ENCODE data around the gene CDKAL1. TPM values are rescaled to one million over a fixed set of nuclear protein-coding genes. Genes with fewer than 3 reads are reported as not detected.
A peak's percentile ranks its signal among the peaks of the same experiment; 100 is the strongest.

The CDKAL1 gene
- total and polyA plus RNA-seq, 10 of the 15 experiments (the other 5 are each of a cell fraction or from before 2014, with no cell fraction given) = 10.7 to 26.9 (median 17.3) TPM

DNA sequence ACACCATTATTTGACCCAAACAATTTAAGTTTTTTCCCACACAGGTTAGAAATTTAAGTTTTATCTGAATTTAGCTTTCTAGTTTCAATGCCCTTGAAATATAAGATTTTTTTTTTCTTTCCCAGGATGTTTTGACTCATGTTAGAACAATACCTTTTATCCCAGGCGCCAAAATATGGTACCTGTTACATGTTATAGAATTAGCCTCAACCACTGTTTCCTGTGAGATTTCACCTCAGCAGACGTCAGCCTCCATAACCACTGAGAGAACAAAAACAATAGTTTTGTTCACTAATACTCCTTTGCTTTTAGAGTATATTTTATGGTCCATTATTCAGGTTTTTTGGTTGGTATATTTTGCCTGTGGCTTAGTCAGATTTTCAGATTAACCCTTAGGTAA is 302.9 kb downstream of the CDKAL1 start (continued):
- TF ChIP-seq PKNOX1 (IDR thresholded peaks at IDR 0.05) (no peak), SMAD1 (IDR thresholded peaks at IDR 0.05; ENCODE audit: low read depth, partially characterized antibody) (peak; percentile 68), IRF5 (IDR thresholded peaks at IDR 0.05; ENCODE audit: borderline replicate concordance) (no peak), ETV6 (conservative IDR thresholded peaks at IDR 0.05 in 1 of 2, IDR thresholded peaks at IDR 0.05 in 1 of 2; ENCODE audit: borderline replicate concordance in 1 of 2, low read depth in 1 of 2) (no peak), HDAC2 (IDR thresholded peaks at IDR 0.05) (no peak), KDM1A (IDR thresholded peaks at IDR 0.05; ENCODE audit: borderline replicate concordance) (no peak), ATF7 (IDR thresholded peaks at IDR 0.05; ENCODE audit: low read depth) (peak; percentile 84), PML (IDR thresholded peaks at IDR 0.05; ENCODE audit: low read length) (no peak), RFX5 (IDR thresholded peaks at IDR 0.05; ENCODE audit: low read depth, low read length) (no peak), ZSCAN29 (IDR thresholded peaks at IDR 0.05) (peak; percentile 23; the same call in 1 of the 2 replicates), CHD2 (IDR thresholded peaks at IDR 0.05; ENCODE audit: borderline replicate concordance, low read depth, low read length) (peak; percentile 56; the same call in 1 of the 2 replicates), NFXL1 (IDR thresholded peaks at IDR 0.05; ENCODE audit: borderline replicate concordance) (no peak), GABPA (IDR thresholded peaks at IDR 0.05; ENCODE audit: low read depth) (no peak), NFYA (IDR thresholded peaks at IDR 0.05; ENCODE audit: borderline replicate concordance, low read depth, low read length) (no peak), FOXM1 (IDR thresholded peaks at IDR 0.05; ENCODE audit: low read depth, low read length) (0 out of 2 replicates have a peak, but pooled peaks have one; percentile 30), STAT3 (IDR thresholded peaks at IDR 0.05; ENCODE audit: low read depth, low read length) (no peak), POLR2AphosphoS2 (IDR thresholded peaks at IDR 0.05; ENCODE audit: low read depth, low read length) (no peak), IRF4 (IDR thresholded peaks at IDR 0.05; ENCODE audit: low read depth, low read length) (no peak), RB1 (IDR thresholded peaks at IDR 0.05; ENCODE audit: borderline replicate concordance) (no peak), HCFC1 (IDR thresholded peaks at IDR 0.05; ENCODE audit: low read length) (no peak), SUPT20H (IDR thresholded peaks at IDR 0.05; ENCODE audit: borderline replicate concordance, control insufficient read depth, low read depth, low read length) (no peak), NR2C1 (IDR thresholded peaks at IDR 0.05) (no peak), NKRF (conservative IDR thresholded peaks at IDR 0.05) (no peak), GATAD2B (conservative IDR thresholded peaks at IDR 0.05; ENCODE audit: low read depth) (no peak), SUZ12 (IDR thresholded peaks at IDR 0.05; ENCODE audit: unreplicated experiment) (no peak)
- TF ChIP-seq, protein P1, sequence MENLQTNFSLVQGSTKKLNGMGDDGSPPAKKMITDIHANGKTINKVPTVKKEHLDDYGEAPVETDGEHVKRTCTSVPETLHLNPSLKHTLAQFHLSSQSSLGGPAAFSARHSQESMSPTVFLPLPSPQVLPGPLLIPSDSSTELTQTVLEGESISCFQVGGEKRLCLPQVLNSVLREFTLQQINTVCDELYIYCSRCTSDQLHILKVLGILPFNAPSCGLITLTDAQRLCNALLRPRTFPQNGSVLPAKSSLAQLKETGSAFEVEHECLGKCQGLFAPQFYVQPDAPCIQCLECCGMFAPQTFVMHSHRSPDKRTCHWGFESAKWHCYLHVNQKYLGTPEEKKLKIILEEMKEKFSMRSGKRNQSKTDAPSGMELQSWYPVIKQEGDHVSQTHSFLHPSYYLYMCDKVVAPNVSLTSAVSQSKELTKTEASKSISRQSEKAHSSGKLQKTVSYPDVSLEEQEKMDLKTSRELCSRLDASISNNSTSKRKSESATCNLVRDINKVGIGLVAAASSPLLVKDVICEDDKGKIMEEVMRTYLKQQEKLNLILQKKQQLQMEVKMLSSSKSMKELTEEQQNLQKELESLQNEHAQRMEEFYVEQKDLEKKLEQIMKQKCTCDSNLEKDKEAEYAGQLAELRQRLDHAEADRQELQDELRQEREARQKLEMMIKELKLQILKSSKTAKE (IDR thresholded peaks at IDR 0.05; ENCODE audit: low read depth, poor library complexity, severe bottlenecking) = peak; percentile 82
